ENCODE measurements around the gene L1CAM. TPM values are rescaled to one million over a fixed set of nuclear protein-coding genes. Genes with fewer than 3 reads are reported as not detected.
A peak's percentile ranks its signal among the peaks of the same experiment; 100 is the strongest.

L1CAM gene, protein sequence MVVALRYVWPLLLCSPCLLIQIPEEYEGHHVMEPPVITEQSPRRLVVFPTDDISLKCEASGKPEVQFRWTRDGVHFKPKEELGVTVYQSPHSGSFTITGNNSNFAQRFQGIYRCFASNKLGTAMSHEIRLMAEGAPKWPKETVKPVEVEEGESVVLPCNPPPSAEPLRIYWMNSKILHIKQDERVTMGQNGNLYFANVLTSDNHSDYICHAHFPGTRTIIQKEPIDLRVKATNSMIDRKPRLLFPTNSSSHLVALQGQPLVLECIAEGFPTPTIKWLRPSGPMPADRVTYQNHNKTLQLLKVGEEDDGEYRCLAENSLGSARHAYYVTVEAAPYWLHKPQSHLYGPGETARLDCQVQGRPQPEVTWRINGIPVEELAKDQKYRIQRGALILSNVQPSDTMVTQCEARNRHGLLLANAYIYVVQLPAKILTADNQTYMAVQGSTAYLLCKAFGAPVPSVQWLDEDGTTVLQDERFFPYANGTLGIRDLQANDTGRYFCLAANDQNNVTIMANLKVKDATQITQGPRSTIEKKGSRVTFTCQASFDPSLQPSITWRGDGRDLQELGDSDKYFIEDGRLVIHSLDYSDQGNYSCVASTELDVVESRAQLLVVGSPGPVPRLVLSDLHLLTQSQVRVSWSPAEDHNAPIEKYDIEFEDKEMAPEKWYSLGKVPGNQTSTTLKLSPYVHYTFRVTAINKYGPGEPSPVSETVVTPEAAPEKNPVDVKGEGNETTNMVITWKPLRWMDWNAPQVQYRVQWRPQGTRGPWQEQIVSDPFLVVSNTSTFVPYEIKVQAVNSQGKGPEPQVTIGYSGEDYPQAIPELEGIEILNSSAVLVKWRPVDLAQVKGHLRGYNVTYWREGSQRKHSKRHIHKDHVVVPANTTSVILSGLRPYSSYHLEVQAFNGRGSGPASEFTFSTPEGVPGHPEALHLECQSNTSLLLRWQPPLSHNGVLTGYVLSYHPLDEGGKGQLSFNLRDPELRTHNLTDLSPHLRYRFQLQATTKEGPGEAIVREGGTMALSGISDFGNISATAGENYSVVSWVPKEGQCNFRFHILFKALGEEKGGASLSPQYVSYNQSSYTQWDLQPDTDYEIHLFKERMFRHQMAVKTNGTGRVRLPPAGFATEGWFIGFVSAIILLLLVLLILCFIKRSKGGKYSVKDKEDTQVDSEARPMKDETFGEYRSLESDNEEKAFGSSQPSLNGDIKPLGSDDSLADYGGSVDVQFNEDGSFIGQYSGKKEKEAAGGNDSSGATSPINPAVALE
- total RNA-seq (2022) = 20.7 and 41.0 TPM in 2 replicates
- percentile 39 among the genes with signal in this experiment for Bru-seq, nascent RNA
- percentile 73 among the genes with signal in this experiment for BruChase-seq, experiment 1, labeled RNA remaining after a 6-hour chase
- BruChase-seq, experiment 2, labeled RNA remaining after a 2-hour chase = percentile 51 among the genes with signal in this experiment
- long read RNA-seq, full-length matches to known transcripts = 6 of 26 reads
- long read RNA-seq, partial matches to known transcripts = 15 of 26 reads
- long read RNA-seq, other reads (novel, unspliced or antisense) = 5 of 26 reads

DNA sequence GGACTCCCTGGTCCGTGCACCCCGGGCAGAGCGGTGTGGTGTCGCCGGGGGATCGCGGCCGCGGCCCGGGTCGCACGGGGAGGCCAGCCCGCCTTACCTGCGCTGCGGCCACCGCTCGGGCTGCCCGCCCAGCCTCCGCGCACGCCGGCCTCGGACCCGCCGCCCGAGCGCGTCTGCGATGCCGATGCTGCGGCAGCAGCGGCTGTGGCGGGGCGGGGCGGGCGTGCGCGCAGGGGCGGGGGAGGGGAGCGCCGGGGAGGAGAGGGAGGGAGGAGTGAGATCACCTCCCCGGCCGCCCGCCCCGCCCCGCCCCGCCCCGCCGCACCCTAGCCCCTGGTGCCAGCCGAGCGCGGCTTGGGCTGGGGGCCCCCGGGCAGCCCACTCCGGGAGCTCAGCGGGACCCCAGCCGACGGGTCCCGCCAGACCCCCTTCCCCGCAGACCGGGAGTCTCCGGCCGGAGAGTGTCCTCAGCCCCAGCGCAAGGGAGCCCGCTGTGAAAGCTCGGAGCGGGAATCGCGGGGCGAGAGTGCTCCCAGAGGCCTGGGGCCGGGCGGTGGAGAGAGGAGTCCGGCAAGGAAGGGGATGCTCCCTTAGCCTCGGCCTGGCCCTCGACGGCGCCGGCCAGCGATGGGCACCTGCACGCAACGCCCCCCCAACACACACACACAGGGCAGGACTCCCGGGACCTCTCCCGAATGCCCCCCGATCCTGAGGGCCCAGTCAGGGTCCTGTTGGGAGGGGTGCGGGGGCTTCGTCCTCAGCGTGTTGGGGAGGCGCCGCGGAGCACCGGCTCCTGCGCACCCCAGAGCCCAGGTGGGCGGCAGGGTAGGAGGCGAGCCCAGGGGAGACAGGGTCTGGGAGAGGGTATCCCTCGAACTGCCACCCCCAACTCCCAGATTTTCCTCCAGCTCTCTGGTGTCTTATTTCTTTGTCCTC lies at the start of gene L1CAM:
Gene L1CAM, minus strand, starts transcription at position 206 of the 936 bp plus-strand sequence. CDS start 10,337 bp downstream, outside the sequence.
- Mint-ChIP-seq H3K36me3 (ENCODE audit: insufficient read depth, unreplicated experiment) (no peaks in the 10 kb centered on the region), H3K4me1 (ENCODE audit: insufficient read depth, unreplicated experiment) (no peaks in the 10 kb centered on the region), H3K27me3 (ENCODE audit: insufficient read depth, unreplicated experiment) (peaks cover 26% of the 10 kb centered on the region), H3K4me3 (ENCODE audit: unreplicated experiment) (no peak within 1 kb of the TSS), H3K27ac (ENCODE audit: low read depth, unreplicated experiment) (no peak within 1 kb of the TSS), H3K9me3 (ENCODE audit: unreplicated experiment) (no peaks in the 10 kb centered on the region)
- TF ChIP-seq, protein P1, sequence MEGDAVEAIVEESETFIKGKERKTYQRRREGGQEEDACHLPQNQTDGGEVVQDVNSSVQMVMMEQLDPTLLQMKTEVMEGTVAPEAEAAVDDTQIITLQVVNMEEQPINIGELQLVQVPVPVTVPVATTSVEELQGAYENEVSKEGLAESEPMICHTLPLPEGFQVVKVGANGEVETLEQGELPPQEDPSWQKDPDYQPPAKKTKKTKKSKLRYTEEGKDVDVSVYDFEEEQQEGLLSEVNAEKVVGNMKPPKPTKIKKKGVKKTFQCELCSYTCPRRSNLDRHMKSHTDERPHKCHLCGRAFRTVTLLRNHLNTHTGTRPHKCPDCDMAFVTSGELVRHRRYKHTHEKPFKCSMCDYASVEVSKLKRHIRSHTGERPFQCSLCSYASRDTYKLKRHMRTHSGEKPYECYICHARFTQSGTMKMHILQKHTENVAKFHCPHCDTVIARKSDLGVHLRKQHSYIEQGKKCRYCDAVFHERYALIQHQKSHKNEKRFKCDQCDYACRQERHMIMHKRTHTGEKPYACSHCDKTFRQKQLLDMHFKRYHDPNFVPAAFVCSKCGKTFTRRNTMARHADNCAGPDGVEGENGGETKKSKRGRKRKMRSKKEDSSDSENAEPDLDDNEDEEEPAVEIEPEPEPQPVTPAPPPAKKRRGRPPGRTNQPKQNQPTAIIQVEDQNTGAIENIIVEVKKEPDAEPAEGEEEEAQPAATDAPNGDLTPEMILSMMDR (IDR thresholded peaks at IDR 0.05; ENCODE audit: unreplicated experiment) = no peak
- ChIA-PET POLR2A (no interaction called here), CTCF (no interaction called here)
- no TSS peak for BruUV-seq (replicated peaks)
- intact Hi-C loops (cut with micrococcal nuclease) = no loop called here
- no peak for DNase-seq (ENCODE audit: unreplicated experiment)

DNA sequence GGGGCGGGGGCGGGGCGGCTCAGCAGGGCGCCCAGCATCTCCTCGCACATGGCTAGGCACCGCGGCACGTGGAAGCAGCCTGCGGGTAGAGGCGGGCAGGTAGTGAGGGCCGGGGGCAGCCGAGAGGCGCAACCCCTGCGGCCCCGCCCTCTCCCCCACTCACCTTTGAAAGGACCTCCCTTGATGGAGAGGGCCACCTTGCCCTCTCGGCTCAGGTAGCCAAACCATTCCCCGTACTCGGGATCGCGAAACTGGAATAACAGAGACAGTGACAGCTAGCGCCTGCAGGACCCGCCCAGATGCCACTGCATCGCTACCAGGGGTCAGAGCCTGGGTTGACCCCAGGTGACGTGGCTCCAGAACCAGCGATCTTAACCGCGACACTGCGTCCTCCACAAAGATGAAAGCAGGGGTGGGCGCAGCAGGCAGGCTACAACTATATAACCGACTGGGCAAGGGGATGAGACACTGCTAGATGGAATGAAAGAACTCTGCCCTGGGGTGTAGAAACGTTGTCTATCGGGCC lies 49.4 kb upstream of the L1CAM start:
- TF ChIP-seq, protein P1 (IDR thresholded peaks at IDR 0.05; ENCODE audit: unreplicated experiment) = no peak
- Mint-ChIP-seq H3K36me3 (ENCODE audit: insufficient read depth, unreplicated experiment) (peaks cover 10% of the 10 kb centered on the region), H3K4me1 (ENCODE audit: insufficient read depth, unreplicated experiment) (no peaks in the 10 kb centered on the region), H3K27me3 (ENCODE audit: insufficient read depth, unreplicated experiment) (peaks cover 35% of the 10 kb centered on the region), H3K4me3 (ENCODE audit: unreplicated experiment) (peak overlapping the region; percentile 60), H3K9me3 (ENCODE audit: unreplicated experiment) (no peaks in the 10 kb centered on the region), H3K27ac (ENCODE audit: low read depth, unreplicated experiment) (no peak overlapping the region)
- no peak for DNase-seq (ENCODE audit: unreplicated experiment)
- POLR2A ChIA-PET = interaction anchor here (0.8 to 1.2 kb wide), 3 partner anchors 136 to 475 kb away, joined by 3 to 4 read pairs (median 3); no protein-coding TSS in a partner anchor
- CTCF ChIA-PET = interaction anchor here (0.6 to 2.2 kb wide), 3 partner anchors 12 to 180 kb away, joined by 3 to 15 read pairs (median 3); no protein-coding TSS in a partner anchor
- no TSS peak for BruUV-seq (replicated peaks)
- intact Hi-C loops (cut with micrococcal nuclease) = no loop called here

DNA sequence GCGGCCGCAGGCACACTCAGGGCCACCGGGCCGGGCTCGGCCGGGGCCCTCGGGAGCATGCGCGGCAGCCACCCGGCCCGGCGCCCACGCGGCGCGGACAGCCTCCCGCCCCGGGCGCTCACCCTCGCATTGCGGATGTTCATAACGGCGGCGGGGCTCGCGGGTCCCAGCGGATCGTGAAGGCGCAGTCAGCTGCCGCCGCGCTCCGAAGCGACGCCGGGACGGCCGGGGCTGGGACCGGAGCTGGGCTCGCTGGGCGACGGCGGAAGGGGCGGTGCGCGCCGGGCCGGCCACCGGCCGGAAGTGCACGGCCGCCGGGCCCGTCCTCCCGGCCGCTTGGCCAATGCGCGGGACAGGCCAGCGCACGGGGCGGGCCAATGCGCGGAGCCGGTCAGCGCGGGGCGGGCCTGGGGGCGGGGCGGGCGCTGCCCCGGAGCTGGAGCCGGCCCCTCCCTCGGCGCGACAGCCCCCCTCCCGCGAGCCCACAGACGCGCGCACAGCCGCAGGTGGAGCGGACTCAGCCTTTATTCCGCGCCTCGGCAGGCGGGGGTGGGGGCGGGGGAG lies 48.9 kb upstream of the L1CAM start, which contains the start of gene NAA10:
Gene NAA10, minus strand, starts transcription at position 276 of the 564 bp plus-strand sequence. Its CDS starts 133 bp downstream, at position 143.
- Mint-ChIP-seq H3K9me3 (ENCODE audit: unreplicated experiment) (no peaks in the 10 kb centered on the region), H3K4me1 (ENCODE audit: insufficient read depth, unreplicated experiment) (no peaks in the 10 kb centered on the region), H3K4me3 (ENCODE audit: unreplicated experiment) (peak within 1 kb of the TSS; percentile 76), H3K36me3 (ENCODE audit: insufficient read depth, unreplicated experiment) (peaks cover 10% of the 10 kb centered on the region), H3K27ac (ENCODE audit: low read depth, unreplicated experiment) (no peak within 1 kb of the TSS), H3K27me3 (ENCODE audit: insufficient read depth, unreplicated experiment) (peaks cover 30% of the 10 kb centered on the region)
- intact Hi-C loops (cut with micrococcal nuclease) = no loop called here
- CTCF ChIA-PET = interaction anchor here (0.7 to 3.9 kb wide), 3 partner anchors 12 to 180 kb away, joined by 3 to 17 read pairs (median 10); no protein-coding TSS in a partner anchor
- POLR2A ChIA-PET = interaction anchor here (0.8 to 1.2 kb wide), 2 partner anchors 135 to 476 kb away, joined by 3 to 4 read pairs; no protein-coding TSS in a partner anchor
- peak; percentile 63 for DNase-seq (ENCODE audit: unreplicated experiment)
- TF ChIP-seq, protein P1 (IDR thresholded peaks at IDR 0.05; ENCODE audit: unreplicated experiment) = no peak
- no TSS peak for BruUV-seq (replicated peaks)

All from MCF 10A (cell line).